GM12878 (cell line): ENCODE results near the gene SNAPC2. TPM values are rescaled to one million over a fixed set of nuclear protein-coding genes. Genes with fewer than 3 reads are reported as not detected.

Source experiments
- ATAC-seq: fragments of 200-7000 bp; cut with Tn5 transposase; 3 replicates; pipeline ENCODE4 v1.9.1; 2020; ENCODE audit warnings: mild to moderate bottlenecking, moderate library complexity
- BruUV-seq: library from RNA; stranded (reverse); fragments of 400-500 nt; replicated peaks from 2 replicates; lab custom pipeline; 2021; lab: Mats Ljungman, UMichigan
- CTCF ChIA-PET: fragments of 300-600 bp; sonication (Branson Sonifier 250); formaldehyde crosslinking; extraction: SDS; loops from one replicate; lab custom pipeline; 2021; ENCODE audit warnings: inconsistent platforms; lab: Yijun Ruan, JAX
- POLR2A ChIA-PET: fragments of 350-600 bp; formaldehyde crosslinking; extraction: SDS; loops from one replicate; lab custom pipeline; 2021; ENCODE audit warnings: inconsistent platforms; lab: Charles Lee
- RAD21 ChIA-PET: fragments of 300-600 bp; sonication (Branson Sonifier 250); formaldehyde crosslinking; loops from one replicate; lab custom pipeline; 2023; ENCODE audit warnings: antibody characterized with exemption; ENCODE audit not compliant: unreplicated experiment; lab: Charles Lee
- SMC1A ChIA-PET: fragments of 300-600 bp; sonication (Branson Sonifier 250); formaldehyde crosslinking; loops from one replicate; lab custom pipeline; 2023; ENCODE audit not compliant: unreplicated experiment, uncharacterized antibody; lab: Charles Lee
- DNase-seq: peaks from one replicate; pipeline ENCODE4 v3.0.0-alpha.2; 2011; ENCODE audit warnings: low read depth, low spot score
- FAIRE-seq: peaks from 3 replicates; lab custom pipeline; 2011; peaks lifted over from hg19 to GRCh38; lab: Jason Lieb, UNC
- H2AFZ ChIP-seq: 2 replicates; pipeline ENCODE4 v1.6.0; 2011; ENCODE audit warnings: low read depth, low read length, control low read depth; ENCODE audit not compliant: control insufficient read depth
- H3K27ac ChIP-seq: 2 replicates; pipeline ENCODE4 v1.5.1; 2011; ENCODE audit warnings: control low read depth; ENCODE audit not compliant: control insufficient read depth, insufficient read depth
- H3K27me3 ChIP-seq, 2 experiments: replicated peaks in 1 of 2; 2 replicates each; pipeline versions ENCODE4 v1.6.0 to v1.6.1; 2011; ENCODE audit warnings: low read length in 1 of 2; ENCODE audit not compliant: control insufficient read depth in 2 of 2, insufficient read depth in 2 of 2
- H3K36me3 ChIP-seq, 2 experiments: 2 replicates each; pipeline ENCODE4 v1.5.1; 2011; ENCODE audit warnings: low read length in 1 of 2; ENCODE audit not compliant: control insufficient read depth in 2 of 2, insufficient read depth in 2 of 2
- H3K4me1 ChIP-seq: 2 replicates; pipeline ENCODE4 v1.6.1; 2011; ENCODE audit warnings: mild to moderate bottlenecking, low read length, moderate library complexity, mixed read lengths; ENCODE audit not compliant: control insufficient read depth, insufficient read depth
- H3K4me2 ChIP-seq: 2 replicates; pipeline ENCODE4 v1.6.0; 2011; ENCODE audit warnings: control low read depth; ENCODE audit not compliant: control insufficient read depth, insufficient read depth
- H3K4me3 ChIP-seq: fragments of 200-600 bp; sonication (generic); 2 replicates; pipeline ENCODE4 v1.5.1; 2016
- H3K79me2 ChIP-seq: 2 replicates; pipeline ENCODE4 v1.6.0; 2011; ENCODE audit warnings: low read length; ENCODE audit not compliant: control insufficient read depth, insufficient read depth
- H3K9ac ChIP-seq: 2 replicates; pipeline ENCODE4 v1.8.0; 2011; ENCODE audit warnings: low read length, control low read depth, mixed read lengths; ENCODE audit not compliant: control insufficient read depth, insufficient read depth
- H3K9me3 ChIP-seq: replicated peaks from 3 replicates; pipeline ENCODE4 v1.5.1; 2011; ENCODE audit warnings: mild to moderate bottlenecking, low read length; ENCODE audit not compliant: control insufficient read depth, insufficient read depth
- H4K20me1 ChIP-seq: 2 replicates; pipeline ENCODE4 v1.6.0; 2011; ENCODE audit not compliant: control insufficient read depth, insufficient read depth
- CHD4 ChIP-seq: fragments of 200-600 bp; sonication (generic); IDR thresholded peaks from 2 replicates; pipeline ENCODE4 v1.6.1; 2016; ENCODE audit warnings: mild to moderate bottlenecking
- JUNB ChIP-seq: IDR thresholded peaks from 2 replicates; pipeline ENCODE4 v1.6.1; 2016; ENCODE audit warnings: antibody characterized with exemption, mild to moderate bottlenecking
- ZNF207 ChIP-seq: fragments of 450-650 bp; IDR thresholded peaks from 2 replicates; pipeline ENCODE4 v1.6.1; 2014; ENCODE audit warnings: antibody characterized with exemption, mild to moderate bottlenecking, borderline replicate concordance
- WGBS: methylation state at CpG from one replicate; pipeline ENCODE4 v1.1.6; 2016; ENCODE audit warnings: low lambda C conversion rate; ENCODE audit not compliant: insufficient replicate concordance, insufficient coverage; ENCODE audit errors: missing lambda C conversion rate; 5-methylcytosine and 5-hydroxymethylcytosine counted together
- in situ Hi-C: fragments of 300-500 bp; cut with MboI; formaldehyde crosslinking; loops from 9 replicates; pipeline ENCODE4 v1.14.3; 2018; ENCODE audit warnings: mixed read lengths
- intact Hi-C: fragments of 100-400 bp; cut with micrococcal nuclease; formaldehyde crosslinking; loops from one replicate; pipeline ENCODE4 v1.14.2; 2022; ENCODE audit not compliant: unreplicated experiment
- polyA plus RNA-seq, 11 experiments: library from polyadenylated mRNA; depleted of rRNA in 4 of 11; unstranded in 6 of 11; stranded (reverse) in 5 of 11; fragments of >200 nt; fragmentation: Nextera tagmentation in 4 of 11; fragmentation: Illumina TruSeq in 1 of 11; extraction: Ambion mirVana in 4 of 11; extraction: Trizol in 1 of 11; gene quantifications; 1 replicate in 1 of 11; 2 replicates in 10 of 11; pipeline versions ENCODE4 v1.2.1 to v1.2.3, GENCODE V29; 2011 to 2016; ENCODE audit warnings: inconsistent platforms in 2 of 11, missing spikeins in 2 of 11, low read depth in 1 of 11
- total RNA-seq, 4 experiments: library from RNA; depleted of rRNA in 3 of 4; stranded (reverse); fragments of >200 nt in 3 of 4; fragmentation: Illumina TruSeq in 1 of 4; extraction: Trizol in 1 of 4; gene quantifications; 2 replicates each; pipeline versions ENCODE4 v1.2.1 to v1.2.3, GENCODE V29; 2013 to 2021
- TF ChIP-seq, protein P1 (sequence below): fragments of 450-650 bp; IDR thresholded peaks from 2 replicates; pipeline ENCODE4 v1.6.1; 2016; ENCODE audit warnings: mild to moderate bottlenecking

The SNAPC2 gene
- total and polyA plus RNA-seq, 10 of the 15 experiments (the other 5 are each of a cell fraction or from before 2014, with no cell fraction given), result 0.19 to 20.8 (median 12.6) TPM

DNA sequence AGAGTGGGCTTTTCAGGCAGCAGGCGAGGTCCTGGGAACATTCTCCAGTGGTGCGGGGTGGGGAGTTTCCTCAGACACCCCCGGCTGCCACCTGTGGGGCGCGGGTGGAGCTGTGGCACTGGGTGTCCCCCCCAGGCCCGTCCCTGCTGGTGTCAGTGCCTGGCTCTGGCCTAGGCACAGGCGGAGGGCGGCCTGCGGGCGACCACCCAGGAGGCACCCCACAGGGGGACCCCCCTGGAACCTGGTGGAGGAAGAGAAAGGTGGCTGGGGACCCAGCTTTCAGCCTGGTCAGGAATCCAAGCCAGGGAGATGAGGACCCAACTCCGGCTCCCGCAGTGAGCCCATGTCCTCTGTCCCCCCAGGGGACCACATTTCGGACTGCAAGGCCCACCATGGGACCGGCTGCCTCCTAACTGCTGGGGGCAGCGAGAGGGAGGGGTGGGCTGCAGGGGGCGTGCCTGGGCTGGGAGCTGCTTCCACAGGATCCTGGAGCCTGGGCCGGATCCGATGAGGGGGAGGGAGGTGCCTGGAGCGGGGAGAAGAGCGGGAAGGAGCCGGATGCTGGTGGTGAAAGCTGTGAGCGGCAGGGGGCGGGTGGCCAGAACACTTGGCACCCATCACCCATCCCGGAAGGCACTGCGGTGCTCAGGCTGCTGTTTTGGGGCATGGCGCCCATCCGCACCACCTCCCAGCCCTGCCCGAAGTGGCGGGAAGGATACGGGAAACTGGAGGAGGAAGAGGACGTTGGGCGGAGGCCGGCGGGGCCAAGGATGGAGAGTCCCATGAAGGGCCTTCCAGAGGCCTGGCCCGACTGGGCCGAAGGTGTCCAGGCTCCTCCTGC is 11.3 kb downstream of the SNAPC2 start:
- no peak overlapping the region for H3K9ac ChIP-seq
- H3K4me2 ChIP-seq, result no peak overlapping the region
- no peak overlapping the region for H3K27ac ChIP-seq
- intact Hi-C loops (no loop called here), in situ Hi-C loops (no loop called here)
- no peaks in the 10 kb centered on the region for H3K79me2 ChIP-seq
- no peak overlapping the region for H2AFZ ChIP-seq
- no peaks in the 10 kb centered on the region for H3K9me3 ChIP-seq
- WGBS, result 92% methylated on average over 28 of the region's 36 CpGs
- ChIA-PET CTCF (interaction anchor here (1.0 to 4.4 kb wide), 3 partner anchors 12 to 79 kb away, joined by 3 to 44 read pairs (median 4); partner anchors contain the start of gene TIMM44), RAD21 (no interaction called here), POLR2A (no interaction called here), SMC1A (interaction anchor here (1.2 kb wide), 1 partner anchor 13 kb away, joined by 3 read pairs; no protein-coding TSS in a partner anchor)
- no peak overlapping the region for H3K4me3 ChIP-seq
- peaks cover 9 to 41% of the 10 kb centered on the region in 2 experiments; a peak in 3 of 4 replicates for H3K36me3 ChIP-seq
- H4K20me1 ChIP-seq, result no peaks in the 10 kb centered on the region; the same call in 1 of the 2 replicates
- FAIRE-seq (no peak), DNase-seq (no peak), ATAC-seq (no peak)
- BruUV-seq, result no TSS peak
- no peak for TF ChIP-seq CHD4
- no peak for TF ChIP-seq ZNF207
- TF ChIP-seq, protein P1, sequence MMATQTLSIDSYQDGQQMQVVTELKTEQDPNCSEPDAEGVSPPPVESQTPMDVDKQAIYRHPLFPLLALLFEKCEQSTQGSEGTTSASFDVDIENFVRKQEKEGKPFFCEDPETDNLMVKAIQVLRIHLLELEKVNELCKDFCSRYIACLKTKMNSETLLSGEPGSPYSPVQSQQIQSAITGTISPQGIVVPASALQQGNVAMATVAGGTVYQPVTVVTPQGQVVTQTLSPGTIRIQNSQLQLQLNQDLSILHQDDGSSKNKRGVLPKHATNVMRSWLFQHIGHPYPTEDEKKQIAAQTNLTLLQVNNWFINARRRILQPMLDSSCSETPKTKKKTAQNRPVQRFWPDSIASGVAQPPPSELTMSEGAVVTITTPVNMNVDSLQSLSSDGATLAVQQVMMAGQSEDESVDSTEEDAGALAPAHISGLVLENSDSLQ, result no peak
- no peak for TF ChIP-seq JUNB
- no peaks in the 10 kb centered on the region; the same call in 1 of the 2 replicates for H3K4me1 ChIP-seq
- no peaks in the 10 kb centered on the region for H3K27me3 ChIP-seq
